Hematopoietic multipotent progenitor cell treated with erythropoietin and hydrocortisone succinate and interleukin-3 and kit ligand, for 4 days (in vitro differentiated cells): ENCODE data around the gene BEST1.
A peak's percentile ranks its signal among the peaks of the same experiment; 100 is the strongest.
"Not testable (repeated sequence)": the region's sequence is repeated elsewhere in the genome, so short reads cannot be mapped to it uniquely, and the experiment has no call there.

Experiments
- DNase-seq: peaks from one replicate; pipeline ENCODE4 v3.0.0-alpha.2; 2015

BEST1 gene

DNA sequence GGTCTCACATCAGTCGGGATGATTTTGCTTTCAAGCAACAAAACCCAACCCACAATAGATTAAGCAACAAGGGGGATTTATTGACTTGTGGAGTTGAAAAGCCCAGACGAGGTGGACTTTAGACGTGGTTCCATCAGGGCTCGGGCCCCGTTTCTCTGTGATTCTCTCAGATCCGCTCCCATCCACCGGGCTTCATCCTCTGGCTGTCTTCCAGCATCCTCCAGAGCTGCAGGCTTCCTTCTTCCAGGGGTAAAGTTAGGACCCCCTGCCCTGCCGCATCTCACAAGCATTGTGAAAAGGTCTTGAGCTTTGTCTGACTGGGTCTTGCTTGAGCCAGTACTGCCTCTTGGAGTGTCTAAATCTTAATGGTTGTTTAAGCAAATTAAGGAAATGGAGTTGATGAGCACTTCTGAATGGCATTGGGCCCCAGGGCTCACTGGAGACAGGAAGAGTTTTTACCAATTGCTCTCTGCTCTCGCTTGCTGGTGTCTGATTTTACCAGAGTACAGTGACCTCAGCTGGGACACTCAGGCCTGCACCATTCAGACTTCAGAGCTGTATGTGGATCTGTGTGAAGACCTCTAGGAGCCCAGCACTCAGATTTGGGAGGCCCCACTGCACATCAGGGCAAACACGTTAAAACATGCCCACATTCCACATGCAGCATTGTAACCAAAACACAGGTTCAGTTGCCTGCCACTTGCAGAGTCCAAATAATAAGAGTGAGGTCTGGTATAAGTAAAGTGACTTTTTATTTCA, 30.8 kb downstream of the BEST1 start:
- DNase-seq = no peak

DNA sequence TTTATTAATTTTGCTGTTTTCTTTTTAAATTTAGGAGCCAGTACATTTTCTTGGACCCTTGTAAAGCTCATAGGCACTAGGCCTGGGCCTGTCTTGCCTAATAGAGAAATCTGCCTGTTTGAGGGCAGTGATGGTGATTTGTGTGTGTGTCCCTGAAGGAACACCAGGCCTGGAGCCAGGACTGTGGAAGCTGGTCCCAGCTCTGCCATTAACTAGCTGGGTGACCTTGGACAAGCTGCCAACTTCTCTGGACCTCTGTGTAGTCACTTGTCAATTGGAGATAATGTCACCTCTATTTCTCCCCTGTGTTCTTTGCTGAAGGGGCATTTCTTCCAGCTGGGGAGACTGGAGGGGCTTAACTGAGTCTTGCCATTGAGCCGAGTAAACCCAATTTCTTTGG, 33.3 kb downstream of the BEST1 start:
- DNase-seq = no peak

DNA sequence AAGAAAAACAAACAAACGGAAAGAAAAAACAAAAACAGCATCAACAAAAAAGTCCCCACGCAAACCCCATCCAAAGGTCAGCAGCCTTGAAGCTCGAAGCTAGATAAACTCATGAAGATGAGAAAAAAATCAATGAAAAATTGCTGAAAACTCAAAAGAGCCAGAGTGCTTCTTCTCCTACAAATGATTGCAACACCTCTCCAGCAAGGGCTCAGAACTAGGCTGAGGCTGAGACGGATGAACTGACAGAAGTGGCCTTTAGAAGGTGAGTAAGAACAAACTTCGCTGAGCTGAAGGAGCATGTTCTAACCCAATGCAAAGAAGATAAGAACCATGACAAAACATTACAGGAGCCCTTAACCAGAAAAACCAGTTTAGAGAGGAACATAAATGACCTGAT, 35.7 kb downstream of the BEST1 start:
- DNase-seq = no peak

DNA sequence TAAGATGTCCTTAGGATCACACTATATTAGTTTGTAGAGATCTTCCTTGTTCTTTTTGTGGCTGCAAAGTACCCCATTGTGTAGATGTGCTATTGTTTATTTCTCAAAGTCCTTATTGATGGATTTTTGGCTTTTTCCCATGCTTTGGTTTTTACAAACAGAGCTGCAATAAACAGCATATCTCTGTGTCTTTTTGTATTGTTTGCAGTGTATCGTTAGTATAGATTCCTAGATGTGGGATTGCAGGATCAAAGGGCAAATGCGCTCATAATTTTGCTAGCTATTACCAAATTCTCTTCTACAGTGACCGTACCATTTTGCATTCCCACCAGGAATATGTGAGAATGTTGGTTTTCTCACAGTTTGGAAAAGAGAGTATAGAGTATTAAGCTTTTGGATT, 44.8 kb downstream of the BEST1 start:
- no peak for DNase-seq

DNA sequence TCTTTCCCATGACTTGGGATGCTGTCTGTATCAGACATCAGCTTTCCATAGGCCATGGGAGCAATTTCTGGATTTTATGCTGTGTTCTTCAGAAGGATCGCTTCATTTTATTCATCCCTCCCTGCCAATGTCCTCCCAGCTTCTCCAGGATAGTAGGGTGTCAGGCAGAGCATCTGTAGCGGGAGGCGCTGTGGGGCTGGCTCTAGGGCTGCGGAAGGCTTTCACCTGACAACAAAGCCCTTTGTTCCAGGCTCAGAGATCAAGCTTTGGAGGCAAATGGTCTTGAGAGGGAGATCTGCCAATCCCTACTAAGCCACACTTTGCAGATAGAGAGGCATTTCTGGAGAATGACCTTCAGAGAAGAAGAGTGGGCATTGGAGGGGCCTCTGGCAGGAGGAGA, 46.8 kb downstream of the BEST1 start:
- no peak for DNase-seq

DNA sequence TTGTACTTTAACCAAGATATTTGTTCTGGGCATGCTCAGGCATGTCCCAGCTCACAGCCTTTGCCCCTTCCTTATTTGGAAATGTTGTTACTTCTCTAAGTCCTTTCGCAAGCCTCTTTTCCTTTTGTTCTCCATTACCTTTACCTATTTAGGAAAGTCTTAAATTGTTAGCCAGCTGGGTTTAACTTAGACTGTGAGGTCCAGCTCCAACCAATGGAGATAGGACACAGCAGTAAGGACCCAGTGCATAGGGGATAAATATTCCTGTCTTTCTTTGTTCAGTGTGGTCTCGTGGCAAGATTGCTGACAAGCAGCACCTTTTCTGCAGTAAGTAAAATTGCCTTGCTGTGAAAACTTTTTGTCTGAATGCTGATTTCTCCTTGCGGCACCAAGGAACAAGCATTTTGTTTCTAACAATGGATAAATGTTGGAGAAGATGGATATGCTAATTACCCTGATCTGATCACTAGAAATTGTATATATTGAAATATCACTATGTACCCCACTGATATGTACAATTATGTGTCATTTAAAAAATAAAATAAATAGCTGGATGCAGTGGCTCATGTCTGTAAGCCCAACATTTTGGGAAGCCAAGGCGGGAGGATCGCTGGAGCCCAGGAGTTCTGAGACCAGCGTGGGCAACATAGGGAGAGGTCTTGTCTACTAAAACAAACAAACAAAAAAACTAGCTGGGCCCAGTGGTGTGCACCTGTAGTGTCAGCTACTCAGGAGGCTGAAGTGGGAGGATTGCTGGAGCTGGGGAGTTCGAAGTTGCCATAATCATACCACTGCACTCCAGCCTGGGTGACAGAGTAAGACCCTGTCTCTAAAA, 49.2 kb downstream of the BEST1 start:
- no peak for DNase-seq

DNA sequence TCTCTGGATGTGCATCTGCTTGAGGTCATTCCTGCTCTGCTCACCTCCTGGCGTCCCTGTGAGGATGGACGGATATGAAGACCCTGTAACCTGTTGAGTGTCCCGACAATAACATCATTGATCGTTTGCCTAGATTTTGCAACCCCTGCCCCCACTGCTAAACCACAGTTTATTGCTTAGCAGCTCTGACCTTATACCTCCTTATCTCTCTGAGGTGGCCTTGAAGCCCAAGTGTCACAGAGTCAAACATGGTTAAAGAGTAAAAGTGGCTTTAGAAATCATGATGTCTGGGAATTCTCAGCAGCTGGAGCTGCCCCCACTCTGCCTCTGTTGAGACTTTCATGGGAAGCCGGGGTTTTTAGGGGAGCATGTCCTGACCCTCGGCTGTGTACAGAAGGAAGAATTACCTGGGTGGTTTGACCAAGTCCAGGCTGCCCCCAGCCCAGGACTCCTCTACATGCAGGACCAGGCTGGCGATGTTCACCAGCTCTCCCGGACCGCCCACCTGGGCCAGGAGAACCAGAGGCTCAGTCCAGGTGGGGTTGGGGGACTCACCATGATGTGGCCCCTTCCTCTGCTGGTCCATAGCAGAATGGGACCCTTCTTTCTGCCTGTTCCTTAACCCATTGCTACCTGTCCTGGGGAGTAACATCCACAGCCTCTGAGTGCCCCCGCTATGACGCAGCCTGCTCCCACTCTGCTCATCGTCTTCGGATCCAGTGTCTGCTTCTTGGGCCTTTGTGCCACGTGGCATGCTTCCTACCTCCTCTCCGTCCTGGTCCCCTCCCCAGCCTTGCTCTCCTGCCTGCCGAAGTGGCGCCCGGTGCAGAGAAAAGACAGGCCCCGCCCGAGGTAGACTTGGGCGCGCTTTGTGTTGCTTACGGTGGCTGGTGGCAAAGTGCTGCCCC, 50.6 kb downstream of the BEST1 start:
- DNase-seq = no peak

DNA sequence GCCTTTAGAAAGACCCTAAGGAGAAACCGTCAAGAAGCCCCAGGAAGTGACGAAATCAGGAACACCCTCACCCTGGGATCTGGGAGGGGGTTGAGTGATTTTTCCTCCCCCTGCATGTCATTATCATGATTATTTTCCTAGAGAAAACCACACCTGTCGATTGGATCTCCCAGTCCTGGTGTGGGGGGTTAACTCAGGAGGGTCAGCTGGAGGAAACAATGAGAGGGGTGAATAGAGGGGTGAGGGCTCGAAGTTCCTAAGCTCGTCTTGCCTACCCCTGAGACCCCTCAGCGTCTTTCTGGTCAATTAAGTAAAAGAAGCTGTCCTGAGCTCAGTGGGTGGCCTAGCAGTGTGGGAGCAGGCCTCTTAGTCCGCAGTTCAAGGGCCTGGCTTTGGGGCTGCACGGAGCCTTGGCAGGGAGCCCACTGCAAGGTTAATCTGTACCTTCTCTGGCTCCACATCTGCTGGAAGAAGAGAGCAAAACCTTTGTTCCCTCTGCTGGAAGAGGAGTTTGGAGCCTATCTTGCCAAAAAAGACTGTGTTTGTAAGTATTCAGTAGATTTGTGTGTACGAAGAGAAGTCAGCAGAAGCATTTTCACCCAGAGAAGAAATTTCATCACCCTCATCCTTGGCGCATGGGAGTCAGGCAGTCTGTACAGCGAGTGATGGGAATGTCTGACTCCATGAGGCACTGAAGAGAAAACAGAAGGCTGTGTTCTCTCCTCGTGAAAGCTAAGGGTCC, 51.5 kb downstream of the BEST1 start:
- peak; percentile 33 for DNase-seq

DNA sequence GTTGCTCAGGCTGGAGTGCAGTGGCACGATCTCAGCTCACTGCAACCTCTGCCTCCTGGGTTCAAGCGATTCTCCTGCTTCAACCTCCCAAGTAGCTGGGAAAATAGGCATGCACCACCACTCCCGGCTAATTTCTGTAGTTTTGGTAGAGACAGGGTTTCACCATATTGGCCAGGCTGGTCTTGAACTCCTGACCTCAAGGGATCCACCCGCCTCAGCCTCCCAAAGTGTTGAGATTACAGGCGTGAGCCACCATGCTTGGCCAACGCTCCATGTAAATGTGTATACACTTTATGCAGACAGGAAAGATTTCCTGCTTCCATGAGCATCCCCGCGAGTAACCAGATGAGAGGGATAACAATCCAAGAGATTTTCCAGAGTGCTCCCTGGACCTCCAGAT, 52.1 kb downstream of the BEST1 start:
- not testable (repeated sequence) for DNase-seq

DNA sequence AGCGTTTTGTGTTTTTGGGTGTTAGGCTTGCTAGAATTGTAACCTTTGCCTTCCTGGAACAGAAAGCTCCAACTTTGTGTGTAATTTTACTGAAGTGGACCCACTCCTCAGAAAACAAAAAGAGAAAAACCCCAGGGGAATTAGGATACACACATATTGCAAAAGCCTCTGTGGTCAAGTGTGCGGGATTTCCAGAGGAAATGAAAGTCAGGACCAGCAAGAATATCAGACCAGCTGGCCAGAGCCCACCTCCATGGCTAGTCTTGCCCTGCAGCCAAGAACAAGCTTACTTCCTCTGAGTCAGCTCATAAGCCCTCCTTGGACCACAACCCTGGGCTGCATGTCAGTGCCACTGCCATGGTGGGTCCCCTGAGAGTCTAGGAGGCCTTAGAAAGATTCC, 54.3 kb downstream of the BEST1 start:
- DNase-seq = peak; percentile 32

DNA sequence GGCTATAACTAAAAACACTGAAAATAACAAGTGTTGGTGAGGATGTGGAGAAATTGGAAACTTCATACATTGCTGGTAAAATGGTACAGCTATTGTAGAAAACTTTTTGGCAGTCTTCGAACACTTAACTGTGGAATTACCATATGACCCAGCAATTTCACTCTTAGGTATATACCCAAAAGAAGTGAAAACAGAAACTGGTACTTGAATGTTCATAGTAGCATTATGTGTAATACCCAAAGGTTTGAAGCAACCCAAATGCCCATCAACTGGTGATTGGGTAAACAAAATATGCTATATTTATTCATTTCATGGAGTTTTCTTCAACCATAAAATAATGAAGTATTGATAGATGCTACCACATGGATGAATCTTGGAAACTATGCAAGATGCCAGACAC, 58.0 kb downstream of the BEST1 start:
- DNase-seq = no peak

DNA sequence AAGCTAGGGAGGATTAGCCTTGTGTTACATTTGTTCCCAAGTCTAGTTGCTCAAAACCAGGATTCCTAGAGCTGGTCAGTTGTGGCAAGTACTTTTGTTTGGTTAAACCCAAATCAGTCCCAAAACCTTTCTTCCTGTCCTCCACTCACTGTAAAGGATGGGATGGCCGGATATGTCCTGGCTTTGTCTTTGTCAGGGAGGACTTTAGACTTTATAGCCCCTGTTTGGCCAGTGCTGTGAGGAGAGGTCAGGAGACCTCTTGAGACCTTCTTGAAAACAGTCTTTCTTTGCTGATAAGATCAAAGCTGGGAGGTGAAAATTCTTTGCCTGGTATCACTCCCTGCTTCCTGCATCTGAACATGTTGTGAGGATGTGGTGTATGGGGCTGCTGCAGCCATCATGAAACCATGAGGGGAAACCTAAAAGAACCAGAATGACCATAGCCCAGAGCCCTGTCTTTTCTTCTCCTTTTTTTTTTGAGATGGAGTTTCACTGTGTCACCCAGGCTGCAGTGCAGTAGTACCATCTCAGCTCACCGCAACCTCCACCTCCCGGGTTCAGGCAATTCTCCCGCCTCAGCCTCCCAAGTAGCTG, 60.9 kb downstream of the BEST1 start:
- DNase-seq = no peak

DNA sequence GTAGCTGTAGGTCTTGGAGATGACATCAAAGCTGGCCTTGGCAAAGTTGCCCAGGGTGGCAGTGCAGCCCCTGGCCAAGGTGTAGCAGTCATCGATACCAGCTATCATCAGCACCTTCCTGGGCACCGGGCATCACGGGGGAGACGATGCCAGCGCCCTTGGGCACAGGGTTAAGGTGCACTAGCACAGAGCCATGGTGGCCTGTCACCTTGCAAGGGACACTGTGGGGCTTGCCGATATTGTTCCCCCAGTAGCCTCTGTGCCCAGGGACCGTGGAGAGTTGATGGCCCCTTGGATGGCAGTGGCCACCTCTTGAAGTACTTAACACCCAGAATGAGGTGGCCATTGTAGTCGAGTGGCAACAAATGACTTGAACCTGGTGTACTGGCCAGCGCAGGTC, 61.7 kb downstream of the BEST1 start:
- no peak for DNase-seq

DNA sequence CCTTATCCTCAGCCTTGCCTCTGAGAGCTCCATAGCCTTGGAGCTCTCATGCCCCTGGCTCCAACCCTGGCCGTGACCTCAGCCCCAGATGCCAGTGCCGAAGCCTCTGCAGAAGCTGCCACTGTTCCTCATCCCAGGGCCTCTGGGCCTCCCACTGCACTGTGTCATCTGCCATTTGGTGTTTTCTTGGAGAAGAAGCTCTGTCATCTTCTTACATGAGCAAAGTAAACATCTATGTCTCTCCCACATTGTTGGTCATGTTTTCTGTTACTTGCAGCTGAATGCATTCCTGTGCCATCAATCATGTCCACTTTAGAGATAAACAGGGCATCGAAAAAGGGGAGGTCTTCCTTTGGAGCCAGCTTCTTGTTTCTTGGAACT, 62.3 kb downstream of the BEST1 start:
- DNase-seq = no peak

DNA sequence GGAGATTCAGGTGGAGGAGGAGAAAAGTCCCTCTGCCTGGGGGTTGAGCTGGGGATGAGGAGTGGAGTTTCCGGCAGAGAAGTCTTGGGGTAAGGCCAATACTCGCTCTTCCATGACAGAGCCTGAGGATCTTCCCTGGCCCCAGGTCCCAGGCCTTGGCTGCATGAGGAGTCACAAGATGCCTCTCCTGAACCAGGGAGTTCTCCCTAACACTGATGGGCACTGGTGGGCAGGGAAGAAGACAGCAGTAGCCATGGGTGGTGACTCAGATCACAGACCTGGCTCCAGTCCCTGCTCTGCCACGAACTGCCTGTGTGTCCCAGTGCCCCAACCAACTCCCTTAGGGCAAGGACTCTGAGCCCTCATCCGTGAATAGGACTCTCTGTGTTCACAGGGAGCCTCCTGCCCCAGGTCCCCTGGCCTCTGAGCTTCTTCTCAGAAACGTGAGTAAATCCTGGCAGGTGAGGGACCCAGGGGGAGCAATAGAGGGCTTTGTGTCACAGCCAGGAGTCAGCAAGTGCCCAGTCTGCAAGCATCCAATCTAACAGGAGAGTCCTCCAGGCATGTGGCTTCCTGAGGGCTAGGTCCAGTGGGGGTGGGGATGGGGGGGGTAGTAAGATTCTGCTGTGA, 62.8 kb downstream of the BEST1 start:
- DNase-seq = no peak
